Smooth muscle cell (in vitro differentiated cells): ENCODE results near the gene GOLGA6C. TPM values are rescaled to one million over a fixed set of nuclear protein-coding genes. Genes with fewer than 3 reads are reported as not detected.

Source experiments
- DNase-seq: peaks from one replicate; lab custom pipeline; 2025; ENCODE audit not compliant: unreplicated experiment; lab: John Stamatoyannopoulos, UW
- H2AFZ ChIP-seq: fragments of 200-600 bp; sonication (generic); 2 replicates; pipeline ENCODE4 v1.6.0; 2016; ENCODE audit warnings: antibody characterized with exemption, low read depth, mild to moderate bottlenecking
- H3F3A ChIP-seq: fragments of 200-600 bp; sonication (generic); 2 replicates; pipeline ENCODE4 v1.6.0; 2017; ENCODE audit warnings: antibody characterized with exemption, low read depth
- H3K27ac ChIP-seq: fragments of 200-600 bp; sonication (generic); 2 replicates; pipeline ENCODE4 v1.5.1; 2016; ENCODE audit warnings: low read depth, mild to moderate bottlenecking
- H3K27me3 ChIP-seq: fragments of 200-600 bp; sonication (generic); 2 replicates; pipeline ENCODE4 v1.6.1; 2016; ENCODE audit warnings: low read depth, mild to moderate bottlenecking
- H3K36me3 ChIP-seq: fragments of 200-600 bp; sonication (generic); 2 replicates; pipeline ENCODE4 v1.5.1; 2016; ENCODE audit warnings: low read depth
- H3K4me1 ChIP-seq: fragments of 200-600 bp; sonication (generic); 2 replicates; pipeline ENCODE4 v1.5.1; 2016; ENCODE audit warnings: low read depth
- H3K4me2 ChIP-seq: fragments of 200-600 bp; sonication (generic); 2 replicates; pipeline ENCODE4 v1.6.0; 2016; ENCODE audit warnings: mild to moderate bottlenecking
- H3K4me3 ChIP-seq: fragments of 200-600 bp; sonication (generic); 2 replicates; pipeline ENCODE4 v1.5.1; 2016; ENCODE audit warnings: mild to moderate bottlenecking
- H3K79me2 ChIP-seq: fragments of 200-600 bp; sonication (generic); 2 replicates; pipeline ENCODE4 v1.6.0; 2016; ENCODE audit warnings: low read depth, mild to moderate bottlenecking
- H3K9ac ChIP-seq: fragments of 200-600 bp; sonication (generic); 2 replicates; pipeline ENCODE4 v1.6.0; 2016; ENCODE audit warnings: low read depth
- H3K9me3 ChIP-seq: fragments of 200-600 bp; sonication (generic); replicated peaks from 2 replicates; pipeline ENCODE4 v1.5.1; 2016; ENCODE audit warnings: low read depth
- H4K20me1 ChIP-seq: fragments of 200-600 bp; sonication (generic); 2 replicates; pipeline ENCODE4 v1.6.0; 2016; ENCODE audit warnings: low read depth
- CTCF ChIP-seq: fragments of 200-600 bp; sonication (generic); IDR thresholded peaks from 2 replicates; pipeline ENCODE4 v1.5.1; 2017; ENCODE audit warnings: borderline replicate concordance, mild to moderate bottlenecking, antibody characterized with exemption; ENCODE audit not compliant: insufficient read depth, poor library complexity, severe bottlenecking
- WGBS: methylation state at CpG from one replicate; pipeline ENCODE4 v1.1.7; 2016; ENCODE audit warnings: low lambda C conversion rate; 5-methylcytosine and 5-hydroxymethylcytosine counted together
- polyA plus RNA-seq: library from polyadenylated mRNA; unstranded; fragments of >200 nt; fragmentation: Nextera tagmentation; extraction: Ambion mirVana; gene quantifications from 2 replicates; pipeline ENCODE4 v1.2.1, GENCODE V29; 2016
- total RNA-seq: library from RNA; depleted of rRNA; stranded (reverse); fragments of >200 nt; gene quantifications from 2 replicates; pipeline ENCODE4 v1.2.3, GENCODE V29; 2014

The GOLGA6C gene
- total and polyA plus RNA-seq, 2 experiments from 2014 or later = not detected

DNA sequence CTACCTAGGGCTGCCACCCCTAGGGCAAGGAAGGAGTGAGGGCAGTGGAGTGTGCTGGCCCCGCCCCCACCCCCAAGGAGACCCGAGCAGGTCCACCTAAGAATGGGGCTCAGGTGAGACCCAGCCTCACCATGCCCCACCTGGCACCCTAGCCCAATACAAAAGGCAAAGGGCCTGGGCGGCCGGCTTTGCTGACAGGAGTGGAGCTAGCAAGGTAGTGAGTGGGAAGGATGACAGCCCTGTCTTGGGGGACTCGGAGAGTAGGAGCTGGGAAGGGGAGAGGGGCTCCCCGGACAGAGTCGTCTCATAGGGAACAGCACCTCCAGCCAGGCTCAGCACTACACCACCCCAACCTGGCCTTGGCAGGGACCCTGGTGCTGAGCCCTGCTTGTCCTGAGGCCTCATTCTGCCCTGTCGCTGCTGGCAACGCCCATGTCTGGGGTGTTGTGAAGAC lies 44.3 kb upstream of the GOLGA6C start:
- WGBS = 89% methylated on average over 9 of the region's 9 CpGs
- TF ChIP-seq CTCF = no peak
- no peaks in the 10 kb centered on the region for H3K36me3 ChIP-seq
- H3K9me3 ChIP-seq = no peaks in the 10 kb centered on the region
- H3K79me2 ChIP-seq = peaks cover 32% of the 10 kb centered on the region
- H3K27ac ChIP-seq = no peak overlapping the region
- H3K4me2 ChIP-seq = no peak overlapping the region
- H3F3A ChIP-seq = no peaks in the 10 kb centered on the region
- DNase-seq = no peak
- no peak overlapping the region for H3K9ac ChIP-seq
- H3K27me3 ChIP-seq = no peaks in the 10 kb centered on the region
- no peak overlapping the region for H2AFZ ChIP-seq
- H3K4me3 ChIP-seq = no peak overlapping the region
- H4K20me1 ChIP-seq = peaks cover 69% of the 10 kb centered on the region
- H3K4me1 ChIP-seq = no peaks in the 10 kb centered on the region

DNA sequence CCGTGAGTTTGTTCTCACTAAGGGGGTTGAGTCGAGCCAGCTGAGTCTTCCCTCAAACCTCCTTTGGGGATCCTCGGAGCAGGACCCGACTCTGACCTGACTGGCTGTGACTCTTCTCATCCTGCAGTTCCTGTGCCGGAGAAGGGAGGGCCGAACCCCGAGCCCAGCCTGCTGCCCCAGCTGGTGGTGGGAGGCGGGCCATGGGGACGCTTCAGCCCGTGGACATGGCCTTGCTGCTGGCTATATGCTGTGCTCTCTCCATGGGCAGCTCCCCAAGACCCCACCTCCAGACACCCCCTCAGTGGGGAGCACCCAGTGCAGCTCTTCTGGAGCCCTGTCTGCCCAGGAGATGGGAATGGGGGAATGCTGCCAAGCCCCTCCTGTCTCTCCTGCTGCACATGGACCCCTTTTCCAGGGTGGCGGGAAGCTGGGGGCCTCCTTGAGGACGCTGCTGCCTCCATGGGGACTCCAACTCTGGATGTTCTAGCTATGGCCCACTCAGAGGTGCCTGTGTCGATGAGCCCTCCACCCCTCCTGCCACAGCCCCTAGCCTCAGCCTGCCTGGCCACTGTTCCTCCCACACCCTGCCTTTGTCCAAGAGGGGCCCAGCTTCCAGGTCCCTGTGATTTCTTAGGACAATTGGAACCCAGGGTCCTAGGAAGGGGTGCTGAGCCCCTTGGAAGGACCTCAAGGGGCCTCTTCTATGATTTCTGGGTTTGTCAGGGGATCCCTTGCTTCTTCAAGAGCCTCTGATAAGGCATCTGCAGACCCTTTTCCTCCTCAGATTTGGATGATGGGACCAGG lies 43.6 kb upstream of the GOLGA6C start:
- Histone ChIP-seq H3K36me3 (no peaks in the 10 kb centered on the region), H3K79me2 (peaks cover 25% of the 10 kb centered on the region), H3K4me2 (no peak overlapping the region), H3K4me1 (no peaks in the 10 kb centered on the region), H3K27ac (no peak overlapping the region), H3K4me3 (no peak overlapping the region), H2AFZ (no peak overlapping the region), H3K27me3 (no peaks in the 10 kb centered on the region), H3F3A (no peaks in the 10 kb centered on the region), H4K20me1 (peaks cover 62% of the 10 kb centered on the region), H3K9ac (no peak overlapping the region), H3K9me3 (no peaks in the 10 kb centered on the region)
- WGBS = 82% methylated on average over 13 of the region's 13 CpGs
- TF ChIP-seq CTCF = no peak
- no peak for DNase-seq

- H4K20me1 ChIP-seq = peaks cover 53% of the 10 kb centered on the region
- no peak overlapping the region for H3K9ac ChIP-seq
- H3K9me3 ChIP-seq = no peaks in the 10 kb centered on the region
- no peaks in the 10 kb centered on the region for H3F3A ChIP-seq
- H3K27ac ChIP-seq = no peak overlapping the region
- H3K4me3 ChIP-seq = no peak overlapping the region
- no peaks in the 10 kb centered on the region for H3K4me1 ChIP-seq
- no peak for TF ChIP-seq CTCF
- peaks cover 16% of the 10 kb centered on the region for H3K79me2 ChIP-seq
- no peak for DNase-seq
- H3K36me3 ChIP-seq = no peaks in the 10 kb centered on the region
- H2AFZ ChIP-seq = no peak overlapping the region
- H3K4me2 ChIP-seq = no peak overlapping the region
- H3K27me3 ChIP-seq = no peaks in the 10 kb centered on the region
- WGBS = 96% methylated on average over 5 of the region's 5 CpGs
Measured at GRCh38 chr15:75215107-75216004, 42.8 kb upstream of the GOLGA6C start.
